Measurements from ENCODE around the gene ARFGEF3. TPM values are rescaled to one million over a fixed set of nuclear protein-coding genes. Genes with fewer than 3 reads are reported as not detected.
A peak's percentile ranks its signal among the peaks of the same experiment; 100 is the strongest.

Gene ARFGEF3
- total RNA-seq, 4 donors from 2014 or later: 8.9 to 12.0 (median 10.5) TPM

DNA sequence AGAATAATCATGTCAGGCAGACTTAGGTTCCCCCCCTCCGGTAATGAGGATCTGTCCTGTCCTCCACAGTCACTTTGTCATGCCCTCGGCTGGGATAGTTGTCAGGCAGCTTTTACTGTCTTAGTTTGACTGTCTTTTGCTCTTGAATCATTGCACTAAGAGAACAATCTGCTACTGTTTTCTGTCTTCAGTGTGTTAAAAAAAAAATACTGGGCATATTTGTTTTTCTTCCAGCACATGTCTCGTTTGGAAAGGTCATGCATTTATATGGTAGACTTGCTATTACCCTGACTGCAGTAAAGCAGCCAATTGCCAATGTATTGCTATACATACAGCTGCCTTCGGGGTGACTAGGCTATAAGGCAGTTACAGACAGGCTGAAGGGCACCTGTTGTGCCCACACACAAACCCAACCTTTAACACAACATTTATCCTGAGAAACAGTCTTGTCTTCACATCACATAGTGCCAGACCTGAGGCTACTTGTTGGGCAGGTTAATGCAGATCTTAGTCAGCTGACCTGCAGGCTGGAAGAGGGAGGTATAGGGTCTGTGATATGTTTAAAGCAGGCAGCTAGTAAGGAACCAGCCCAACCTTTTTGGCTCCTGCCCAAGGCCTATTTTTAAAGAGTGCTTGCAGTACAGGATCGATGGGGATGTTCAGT, 26.7 kb downstream of the ARFGEF3 start:
- Histone ChIP-seq H3K4me3 (no peak overlapping the region), H3K27me3 (no peaks in the 10 kb centered on the region), H3K27ac (peak overlapping the region in 1 of 4 donors; percentile 61), H3K9me3 (no peaks in the 10 kb centered on the region), H3K36me3 (no peaks in the 10 kb centered on the region), H3K4me1 (peaks cover 0 to 7% (median 0%) of the 10 kb centered on the region in 4 donors)
- no peak for TF ChIP-seq POLR2A (IDR thresholded peaks at IDR 0.05)
- DNase-seq: no peak

DNA sequence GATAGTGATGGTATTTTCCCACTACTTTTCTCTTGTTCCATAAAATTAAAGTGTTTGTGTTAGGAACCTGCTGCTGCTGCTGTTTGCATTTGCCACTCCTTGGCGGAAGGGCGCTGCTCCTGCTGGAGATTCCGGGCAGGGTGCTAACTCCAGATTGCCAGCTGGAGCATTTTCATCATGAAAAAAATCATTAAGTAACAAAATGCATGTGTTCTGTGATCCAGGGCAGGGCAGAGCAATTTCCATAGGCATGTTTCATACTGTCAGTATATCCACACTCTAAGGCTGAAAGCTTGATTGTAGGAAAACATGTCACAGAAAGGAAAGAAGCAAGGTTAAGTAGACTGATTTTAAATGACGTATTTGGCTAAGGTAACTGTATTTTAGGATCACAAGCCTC, 32.5 kb downstream of the ARFGEF3 start:
- Histone ChIP-seq H3K9me3 (no peaks in the 10 kb centered on the region), H3K27me3 (no peaks in the 10 kb centered on the region)

DNA sequence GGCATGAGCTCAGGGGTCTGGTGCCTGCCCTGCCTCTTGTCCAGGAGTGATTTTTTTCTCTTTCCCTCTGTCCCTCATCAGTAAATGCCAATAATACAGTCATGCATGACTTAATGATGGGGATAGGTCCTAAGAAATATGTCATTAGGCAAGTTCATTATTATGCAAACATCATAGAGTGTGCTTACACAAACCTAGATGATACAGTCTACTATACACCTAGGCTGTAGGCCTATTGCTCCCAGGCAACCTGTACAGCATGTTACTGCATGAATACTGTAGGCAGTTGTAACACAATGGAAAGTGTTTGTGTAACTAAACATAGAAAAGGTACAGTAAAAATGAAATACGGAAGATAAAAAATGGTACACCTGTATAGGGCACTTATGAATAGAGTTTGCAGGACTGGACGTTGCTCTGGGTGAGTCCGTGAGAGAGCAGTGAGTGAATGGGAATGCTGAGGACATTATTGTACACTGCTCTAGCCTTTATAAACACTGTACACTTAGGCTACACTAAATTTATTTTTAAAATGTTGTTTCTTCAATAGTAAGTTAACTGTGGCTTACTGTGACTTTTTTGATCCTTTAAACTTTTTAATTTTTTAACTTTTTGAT, 34.5 kb downstream of the ARFGEF3 start:
- Histone ChIP-seq H3K4me3 (no peak overlapping the region), H3K4me1 (no peaks in the 10 kb centered on the region), H3K27ac (no peak overlapping the region), H3K9me3 (no peaks in the 10 kb centered on the region), H3K27me3 (no peaks in the 10 kb centered on the region), H3K36me3 (no peaks in the 10 kb centered on the region)
- TF ChIP-seq, protein P1, sequence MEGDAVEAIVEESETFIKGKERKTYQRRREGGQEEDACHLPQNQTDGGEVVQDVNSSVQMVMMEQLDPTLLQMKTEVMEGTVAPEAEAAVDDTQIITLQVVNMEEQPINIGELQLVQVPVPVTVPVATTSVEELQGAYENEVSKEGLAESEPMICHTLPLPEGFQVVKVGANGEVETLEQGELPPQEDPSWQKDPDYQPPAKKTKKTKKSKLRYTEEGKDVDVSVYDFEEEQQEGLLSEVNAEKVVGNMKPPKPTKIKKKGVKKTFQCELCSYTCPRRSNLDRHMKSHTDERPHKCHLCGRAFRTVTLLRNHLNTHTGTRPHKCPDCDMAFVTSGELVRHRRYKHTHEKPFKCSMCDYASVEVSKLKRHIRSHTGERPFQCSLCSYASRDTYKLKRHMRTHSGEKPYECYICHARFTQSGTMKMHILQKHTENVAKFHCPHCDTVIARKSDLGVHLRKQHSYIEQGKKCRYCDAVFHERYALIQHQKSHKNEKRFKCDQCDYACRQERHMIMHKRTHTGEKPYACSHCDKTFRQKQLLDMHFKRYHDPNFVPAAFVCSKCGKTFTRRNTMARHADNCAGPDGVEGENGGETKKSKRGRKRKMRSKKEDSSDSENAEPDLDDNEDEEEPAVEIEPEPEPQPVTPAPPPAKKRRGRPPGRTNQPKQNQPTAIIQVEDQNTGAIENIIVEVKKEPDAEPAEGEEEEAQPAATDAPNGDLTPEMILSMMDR (IDR thresholded peaks at IDR 0.05): no peak
- TF ChIP-seq POLR2A (IDR thresholded peaks at IDR 0.05): no peak
- DNase-seq: no peak

More for the DNA sequence above, 32.5 kb downstream of the ARFGEF3 start:
- DNase-seq: peak in 1 of 3 donors; percentile 51
- no peak overlapping the region for H3K4me3 ChIP-seq
- H3K36me3 ChIP-seq: no peaks in the 10 kb centered on the region
- no peak overlapping the region for H3K27ac ChIP-seq
- TF ChIP-seq POLR2A (IDR thresholded peaks at IDR 0.05): no peak
- TF ChIP-seq, protein P1 (IDR thresholded peaks at IDR 0.05): no peak
- H3K4me1 ChIP-seq: no peaks in the 10 kb centered on the region

DNA sequence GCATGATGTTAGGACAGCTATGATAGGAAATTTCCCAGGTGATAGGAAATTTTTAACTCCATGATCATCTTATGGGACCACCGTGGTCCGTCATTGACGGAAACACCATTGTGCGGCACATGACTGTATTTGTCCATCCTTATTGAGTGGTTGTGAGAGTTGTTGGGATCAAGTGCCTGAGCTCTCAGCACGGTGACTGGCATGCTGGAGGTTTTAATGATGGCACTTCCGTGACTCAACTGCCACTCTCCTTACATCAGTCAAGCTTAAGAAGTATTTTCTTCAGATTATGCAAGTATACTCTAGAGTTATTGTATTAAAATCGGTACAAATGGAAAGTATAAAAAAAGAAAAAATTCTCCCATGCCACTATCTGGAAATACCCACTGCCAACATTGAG, 35.8 kb downstream of the ARFGEF3 start:
- no peak overlapping the region for H3K4me3 ChIP-seq
- H3K36me3 ChIP-seq: no peaks in the 10 kb centered on the region
- no peaks in the 10 kb centered on the region for H3K27me3 ChIP-seq
- no peak for TF ChIP-seq POLR2A (IDR thresholded peaks at IDR 0.05)
- DNase-seq: no peak
- no peak overlapping the region for H3K27ac ChIP-seq
- no peaks in the 10 kb centered on the region for H3K9me3 ChIP-seq
- H3K4me1 ChIP-seq: no peaks in the 10 kb centered on the region

DNA sequence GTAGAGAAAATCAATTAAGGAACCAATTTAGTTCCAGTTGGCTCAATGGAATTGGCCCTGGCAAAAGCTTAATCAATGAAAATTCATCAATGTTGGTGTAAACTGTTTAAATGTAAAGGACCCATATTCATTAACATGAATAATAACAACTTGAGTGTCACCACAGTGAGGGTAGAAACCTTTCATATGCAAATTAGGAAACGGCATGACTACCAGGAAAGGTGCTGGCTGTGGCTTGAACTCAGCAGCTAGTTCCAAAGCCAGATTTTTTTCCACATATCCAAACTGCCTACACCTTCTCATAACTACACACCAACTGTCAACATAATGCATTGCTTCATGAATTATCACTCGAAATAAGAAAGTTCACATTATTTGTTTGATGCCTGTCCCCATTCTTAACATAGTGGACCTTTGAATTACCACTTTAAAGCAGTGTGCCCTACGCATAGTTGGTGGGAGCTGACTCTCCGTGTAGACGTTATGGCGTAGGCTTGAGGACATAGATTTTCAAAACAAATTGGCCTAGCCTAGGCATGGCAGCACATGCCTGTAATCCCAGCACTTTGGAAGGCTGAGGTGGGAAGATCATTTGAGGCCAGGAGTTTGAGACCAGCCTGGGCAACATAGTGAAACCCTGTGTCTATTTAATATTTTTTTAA, 36.8 kb downstream of the ARFGEF3 start:
- no peak for DNase-seq

DNA sequence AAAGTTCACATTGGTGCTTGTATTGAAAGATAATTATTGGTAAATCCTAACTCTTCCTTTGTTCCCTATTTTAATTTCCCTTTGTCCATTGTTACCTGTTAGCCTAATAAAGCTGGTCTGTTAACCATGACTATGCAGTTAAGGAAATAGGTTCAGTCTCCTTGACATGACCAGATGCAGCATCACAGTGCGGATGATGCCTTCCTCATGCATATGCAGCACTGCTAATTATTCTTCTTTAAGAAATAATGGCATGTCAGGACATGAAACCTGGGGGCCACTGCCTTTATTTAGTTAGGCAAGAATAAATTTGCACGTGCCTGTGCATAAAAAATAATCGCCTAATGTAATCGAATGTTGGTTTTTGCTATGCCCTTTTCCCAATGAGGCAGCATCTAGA, 40.1 kb downstream of the ARFGEF3 start:
- Histone ChIP-seq H3K27me3 (no peaks in the 10 kb centered on the region), H3K4me1 (no peaks in the 10 kb centered on the region), H3K36me3 (no peaks in the 10 kb centered on the region), H3K4me3 (no peak overlapping the region), H3K9me3 (no peaks in the 10 kb centered on the region), H3K27ac (no peak overlapping the region)
- TF ChIP-seq, protein P1 (IDR thresholded peaks at IDR 0.05): no peak
- TF ChIP-seq POLR2A (IDR thresholded peaks at IDR 0.05): no peak
- no peak for DNase-seq

More for the DNA sequence above, 36.8 kb downstream of the ARFGEF3 start:
- no peak for TF ChIP-seq POLR2A (IDR thresholded peaks at IDR 0.05)
- TF ChIP-seq, protein P1 (IDR thresholded peaks at IDR 0.05): no peak
- Histone ChIP-seq H3K36me3 (no peaks in the 10 kb centered on the region), H3K4me3 (no peak overlapping the region), H3K9me3 (no peaks in the 10 kb centered on the region), H3K4me1 (no peaks in the 10 kb centered on the region), H3K27ac (no peak overlapping the region), H3K27me3 (no peaks in the 10 kb centered on the region)
